OCI-LY7 (cell line): Measurements from ENCODE around the gene SMIM22.

Experiments used
- EZH2phosphoT487 ChIP-seq: fragments of 200-600 bp; sonication (generic); IDR thresholded peaks from 2 replicates; pipeline ENCODE4 v1.6.1; 2018; ENCODE audit warnings: low read depth, borderline replicate concordance, mild to moderate bottlenecking, mixed run types, antibody characterized with exemption, low read length, moderate library complexity, mixed read lengths
- TF ChIP-seq, protein P1 (sequence below): fragments of 200-600 bp; sonication (generic); conservative IDR thresholded peaks from 2 replicates; pipeline ENCODE4 v1.5.1; 2014; ENCODE audit warnings: mild to moderate bottlenecking, antibody characterized with exemption, low read length, moderate library complexity, mixed read lengths

DNA sequence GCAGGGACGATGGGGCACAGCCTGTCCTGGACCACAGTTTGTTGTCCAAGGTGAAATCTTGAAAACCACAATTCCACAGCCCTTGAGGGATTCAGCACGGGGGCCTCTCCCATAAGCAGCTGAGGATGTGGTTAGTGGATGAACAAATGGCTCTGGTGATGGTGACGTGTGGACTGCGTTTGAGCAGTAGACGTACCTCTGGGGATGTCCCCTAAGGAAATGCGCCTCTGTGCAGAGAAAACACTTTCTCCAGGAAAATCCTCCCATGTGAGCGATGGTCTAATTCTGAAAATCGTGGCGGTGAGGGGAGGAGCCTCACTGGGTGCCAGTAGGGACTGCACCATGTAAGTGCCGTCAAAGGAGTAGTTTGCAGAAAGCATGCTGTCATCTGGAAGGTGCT, 4.3 kb upstream of the SMIM22 start:
- TF ChIP-seq, protein P1, sequence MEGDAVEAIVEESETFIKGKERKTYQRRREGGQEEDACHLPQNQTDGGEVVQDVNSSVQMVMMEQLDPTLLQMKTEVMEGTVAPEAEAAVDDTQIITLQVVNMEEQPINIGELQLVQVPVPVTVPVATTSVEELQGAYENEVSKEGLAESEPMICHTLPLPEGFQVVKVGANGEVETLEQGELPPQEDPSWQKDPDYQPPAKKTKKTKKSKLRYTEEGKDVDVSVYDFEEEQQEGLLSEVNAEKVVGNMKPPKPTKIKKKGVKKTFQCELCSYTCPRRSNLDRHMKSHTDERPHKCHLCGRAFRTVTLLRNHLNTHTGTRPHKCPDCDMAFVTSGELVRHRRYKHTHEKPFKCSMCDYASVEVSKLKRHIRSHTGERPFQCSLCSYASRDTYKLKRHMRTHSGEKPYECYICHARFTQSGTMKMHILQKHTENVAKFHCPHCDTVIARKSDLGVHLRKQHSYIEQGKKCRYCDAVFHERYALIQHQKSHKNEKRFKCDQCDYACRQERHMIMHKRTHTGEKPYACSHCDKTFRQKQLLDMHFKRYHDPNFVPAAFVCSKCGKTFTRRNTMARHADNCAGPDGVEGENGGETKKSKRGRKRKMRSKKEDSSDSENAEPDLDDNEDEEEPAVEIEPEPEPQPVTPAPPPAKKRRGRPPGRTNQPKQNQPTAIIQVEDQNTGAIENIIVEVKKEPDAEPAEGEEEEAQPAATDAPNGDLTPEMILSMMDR = no peak
- TF ChIP-seq EZH2phosphoT487 = no peak
